Panc1 (cell line): ENCODE results near the gene FAM43A. TPM values are rescaled to one million over a fixed set of nuclear protein-coding genes. Genes with fewer than 3 reads are reported as not detected.

Source experiments
- ATAC-seq: fragments of 200-7000 bp; cut with Tn5 transposase; 2 replicates; pipeline ENCODE4 v1.9.1; 2020; ENCODE audit warnings: mild to moderate bottlenecking, moderate library complexity
- BruUV-seq: library from RNA; stranded (reverse); fragments of 400-500 nt; replicated peaks from 2 replicates; lab custom pipeline; 2021; lab: Mats Ljungman, UMichigan
- CTCF ChIA-PET: fragments of 300-600 bp; sonication (Branson Sonifier 250); formaldehyde crosslinking; loops from one replicate; lab custom pipeline; 2022; ENCODE audit warnings: antibody characterized with exemption; lab: Charles Lee
- POLR2A ChIA-PET: fragments of 300-600 bp; sonication (Branson Sonifier 250); formaldehyde crosslinking; loops from one replicate; lab custom pipeline; 2022; ENCODE audit warnings: antibody characterized with exemption; lab: Charles Lee
- DNase-seq: peaks from one replicate; pipeline ENCODE4 v3.0.0-alpha.2; 2010; ENCODE audit warnings: low read depth, low spot score
- H3K27ac ChIP-seq: 2 replicates; pipeline ENCODE4 v1.5.1; 2011; ENCODE audit warnings: mild to moderate bottlenecking, low read length, inconsistent platforms
- H3K27me3 ChIP-seq: fragments of 200-500 bp; sonication (Bioruptor generic); 2 replicates; pipeline ENCODE4 v1.6.0; 2014; ENCODE audit warnings: low read length, inconsistent platforms; ENCODE audit not compliant: control insufficient read depth, insufficient read depth
- H3K36me3 ChIP-seq: fragments of 200-500 bp; sonication (Bioruptor generic); 2 replicates; pipeline ENCODE4 v1.5.1; 2014; ENCODE audit warnings: inconsistent platforms, mild to moderate bottlenecking, low read length, moderate library complexity; ENCODE audit not compliant: control insufficient read depth, insufficient read depth
- H3K4me1 ChIP-seq: 2 replicates; pipeline ENCODE4 v1.5.1; 2011; ENCODE audit warnings: inconsistent platforms, mild to moderate bottlenecking, low read length, moderate library complexity; ENCODE audit not compliant: control insufficient read depth, insufficient read depth
- H3K4me3 ChIP-seq, 2 experiments: 2 replicates each; pipeline ENCODE4 v1.5.1; 2011 to 2012; ENCODE audit warnings: low read depth in 2 of 2, low read length in 2 of 2, mild to moderate bottlenecking in 2 of 2, inconsistent platforms in 1 of 2, moderate library complexity in 1 of 2
- H3K9me3 ChIP-seq: fragments of 200-500 bp; sonication (Bioruptor generic); 2 replicates; pipeline ENCODE4 v1.5.1; 2014; ENCODE audit warnings: low read depth, mild to moderate bottlenecking, inconsistent platforms, low read length, moderate library complexity; ENCODE audit not compliant: control insufficient read depth, insufficient read depth
- POLR2AphosphoS5 ChIP-seq: IDR thresholded peaks from 2 replicates; pipeline ENCODE4 v1.6.1; 2012; ENCODE audit warnings: mild to moderate bottlenecking, low read depth, low read length, moderate library complexity
- REST ChIP-seq, 2 experiments: IDR thresholded peaks; 2 replicates each; pipeline ENCODE4 v1.6.1; 2011 to 2012; ENCODE audit warnings: low read depth in 2 of 2, control low read depth in 1 of 2, low read length in 1 of 2, mild to moderate bottlenecking in 1 of 2, moderate library complexity in 1 of 2; ENCODE audit not compliant: insufficient read depth in 1 of 2
- SIN3A ChIP-seq: IDR thresholded peaks from 2 replicates; pipeline ENCODE4 v1.6.1; 2012; ENCODE audit warnings: low read depth, mild to moderate bottlenecking, low read length, moderate library complexity, borderline replicate concordance; ENCODE audit not compliant: insufficient read depth
- TCF7L2 ChIP-seq: IDR thresholded peaks from 2 replicates; pipeline ENCODE4 v1.6.1; 2011; ENCODE audit warnings: mild to moderate bottlenecking, low read depth, low read length, inconsistent platforms
- in situ Hi-C: cut with HindIII; loops from 2 replicates; pipeline ENCODE4 v1.10.0; 2016; ENCODE audit warnings: low sequenced_read_pairs, low pct_unique_long_range_greater_than_20kb
- intact Hi-C: fragments of 100-400 bp; cut with micrococcal nuclease; formaldehyde crosslinking; loops from one replicate; pipeline ENCODE4 v1.10.0; 2022; ENCODE audit not compliant: unreplicated experiment
- total RNA-seq: library from RNA; stranded (reverse); gene quantifications from one replicate; pipeline ENCODE4 v1.2.1, GENCODE V29; 2021; ENCODE audit not compliant: unreplicated experiment
- TF ChIP-seq, protein P1 (sequence below): fragments of 450-650 bp; IDR thresholded peaks from 2 replicates; pipeline ENCODE4 v1.5.1; 2017; ENCODE audit warnings: mild to moderate bottlenecking

Gene FAM43A
- total RNA-seq, 1 experiment from 2014 or later, result 51.4 TPM

GRCh38 chr3:194657439-194657838 lies 28.2 kb upstream of the FAM43A start:
- intact Hi-C loops (no loop called here), in situ Hi-C loops (no loop called here)
- Histone ChIP-seq H3K27ac (no peak overlapping the region), H3K27me3 (no peaks in the 10 kb centered on the region), H3K4me1 (no peaks in the 10 kb centered on the region), H3K4me3 (no peak overlapping the region), H3K36me3 (peaks cover 49% of the 10 kb centered on the region), H3K9me3 (no peaks in the 10 kb centered on the region)
- CTCF ChIA-PET, result no interaction called here
- ATAC-seq (no peak), DNase-seq (no peak)
- TF ChIP-seq, protein P1, sequence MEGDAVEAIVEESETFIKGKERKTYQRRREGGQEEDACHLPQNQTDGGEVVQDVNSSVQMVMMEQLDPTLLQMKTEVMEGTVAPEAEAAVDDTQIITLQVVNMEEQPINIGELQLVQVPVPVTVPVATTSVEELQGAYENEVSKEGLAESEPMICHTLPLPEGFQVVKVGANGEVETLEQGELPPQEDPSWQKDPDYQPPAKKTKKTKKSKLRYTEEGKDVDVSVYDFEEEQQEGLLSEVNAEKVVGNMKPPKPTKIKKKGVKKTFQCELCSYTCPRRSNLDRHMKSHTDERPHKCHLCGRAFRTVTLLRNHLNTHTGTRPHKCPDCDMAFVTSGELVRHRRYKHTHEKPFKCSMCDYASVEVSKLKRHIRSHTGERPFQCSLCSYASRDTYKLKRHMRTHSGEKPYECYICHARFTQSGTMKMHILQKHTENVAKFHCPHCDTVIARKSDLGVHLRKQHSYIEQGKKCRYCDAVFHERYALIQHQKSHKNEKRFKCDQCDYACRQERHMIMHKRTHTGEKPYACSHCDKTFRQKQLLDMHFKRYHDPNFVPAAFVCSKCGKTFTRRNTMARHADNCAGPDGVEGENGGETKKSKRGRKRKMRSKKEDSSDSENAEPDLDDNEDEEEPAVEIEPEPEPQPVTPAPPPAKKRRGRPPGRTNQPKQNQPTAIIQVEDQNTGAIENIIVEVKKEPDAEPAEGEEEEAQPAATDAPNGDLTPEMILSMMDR, result no peak
- no peak for TF ChIP-seq POLR2AphosphoS5
- no peak for TF ChIP-seq SIN3A
- TF ChIP-seq REST (IDR thresholded peaks at IDR 0.05; ENCODE audit: insufficient read depth in 1 of 2, low read depth in 2 of 2, low read length in 1 of 2), result no peak
- TF ChIP-seq TCF7L2, result no peak
- BruUV-seq, result no TSS peak
- POLR2A ChIA-PET, result interaction anchor here (0.7 kb wide), 1 partner anchor 11 kb away, joined by 9 read pairs; no protein-coding TSS in a partner anchor

DNA sequence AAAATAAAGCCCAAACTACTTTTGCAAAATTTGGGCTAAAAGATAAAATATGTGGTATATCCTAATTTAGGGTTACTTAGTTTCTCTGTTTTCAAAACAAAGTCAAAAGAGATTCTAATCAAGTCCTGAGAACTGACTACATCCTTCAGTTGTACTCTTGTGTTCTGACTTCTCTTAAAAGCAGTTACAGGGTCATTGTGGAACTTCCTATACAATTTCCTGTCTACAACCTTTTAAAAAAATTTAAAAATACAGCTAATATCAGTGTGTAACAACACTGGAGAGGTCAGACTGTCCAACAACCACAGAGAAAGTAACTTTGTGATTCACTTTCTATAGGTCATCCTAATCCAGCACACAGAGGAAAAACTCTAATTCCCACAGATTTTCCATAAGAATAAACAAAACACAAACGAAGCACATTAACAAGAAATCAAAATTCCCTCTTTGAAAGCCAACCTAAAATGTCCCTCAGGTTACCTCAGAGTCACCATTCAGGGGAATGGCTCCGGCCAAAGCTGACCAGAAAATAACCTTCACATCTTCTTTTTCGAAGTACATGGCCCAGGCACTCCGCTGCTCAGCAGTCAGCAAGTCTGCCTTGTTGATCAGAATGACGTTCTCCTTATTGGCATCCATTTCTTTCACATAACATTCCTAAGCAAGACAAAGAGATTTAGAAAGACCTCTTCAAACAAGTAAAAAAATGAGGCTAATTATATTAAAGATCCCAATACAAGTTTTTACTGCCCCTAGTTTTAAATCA lies 27.0 kb upstream of the FAM43A start:
- ATAC-seq (no peak), DNase-seq (no peak)
- Histone ChIP-seq H3K27ac (no peak overlapping the region), H3K4me3 (no peak overlapping the region), H3K4me1 (no peaks in the 10 kb centered on the region), H3K9me3 (no peaks in the 10 kb centered on the region), H3K36me3 (peaks cover 47% of the 10 kb centered on the region), H3K27me3 (no peaks in the 10 kb centered on the region)
- ChIA-PET POLR2A (no interaction called here), CTCF (no interaction called here)
- TF ChIP-seq, protein P1, result no peak
- TF ChIP-seq TCF7L2 (no peak), POLR2AphosphoS5 (no peak), SIN3A (no peak), REST (IDR thresholded peaks at IDR 0.05; ENCODE audit: insufficient read depth in 1 of 2, low read depth in 2 of 2, low read length in 1 of 2) (no peak)
- intact Hi-C loops (no loop called here), in situ Hi-C loops (no loop called here)
- BruUV-seq, result no TSS peak
